Adrenal gland (tissue), 12 donors: ENCODE measurements around the gene IL33. TPM values are rescaled to one million over a fixed set of nuclear protein-coding genes. Genes with fewer than 3 reads are reported as not detected.

Experiments
- DNase-seq, 7 donors: peaks; one replicate each; pipeline ENCODE4 v3.0.0-alpha.2; 2019 to 2020
- H3K27ac ChIP-seq, 5 donors: fragments of 200-600 bp; sonication (generic) in 4 of 5; 1 replicate in 3 of 5; 2 replicates in 2 of 5; pipeline versions ENCODE4 v1.5.1 to v1.8.0; 2016 to 2020; ENCODE audit warnings: mild to moderate bottlenecking in 1 of 5
- H3K27me3 ChIP-seq: fragments of 200-600 bp; 2 replicates; pipeline ENCODE4 v1.8.0; 2021
- H3K36me3 ChIP-seq, 2 donors: fragments of 200-600 bp; replicated peaks in 1 of 2; 1 replicate in 1 of 2; 2 replicates in 1 of 2; pipeline versions ENCODE4 v1.5.1 to v1.8.0; 2018 to 2022
- H3K4me1 ChIP-seq, 2 donors: fragments of 200-600 bp; replicated peaks in 1 of 2; 1 replicate in 1 of 2; 2 replicates in 1 of 2; pipeline versions ENCODE4 v1.5.1 to v1.8.0; 2018 to 2021
- H3K4me3 ChIP-seq, 4 donors: fragments of 200-600 bp; sonication (generic) in 3 of 4; one replicate each; pipeline ENCODE4 v1.5.1; 2016 to 2018
- H3K9me3 ChIP-seq, 3 donors: fragments of 200-600 bp; sonication (generic) in 1 of 3; replicated peaks in 1 of 3; 1 replicate in 2 of 3; 2 replicates in 1 of 3; pipeline versions ENCODE4 v1.5.1 to v1.8.0; 2016 to 2021
- POLR2A ChIP-seq, 2 donors: fragments of 450-650 bp; IDR thresholded peaks; one replicate each; pipeline ENCODE4 v1.6.1; 2017; ENCODE audit warnings: antibody characterized with exemption in 2 of 2, mild to moderate bottlenecking in 2 of 2, moderate library complexity in 1 of 2
- WGBS, 4 donors: extraction: QIAGEN DNeasy Blood & Tissue Kit in 2 of 4; methylation state at CpG; one replicate each; pipeline versions ENCODE4 v1.1.5 to v1.1.7; 2013 to 2017; 5-methylcytosine and 5-hydroxymethylcytosine counted together
- intact Hi-C, 2 donors: fragments of 100-400 bp; cut with DNase I; formaldehyde crosslinking; loops; one replicate each; pipeline versions ENCODE4 v1.14.1 to v1.15.0; 2022 to 2023
- polyA plus RNA-seq, 3 donors: library from polyadenylated mRNA; stranded (reverse); fragments of 200-250 nt in 2 of 3; fragments of 350-450 nt in 1 of 3; fragmentation: Illumina TruSeq in 1 of 3; extraction: RNeasy Lipid Tissue Mini Kit (QIAGEN cat#74804) in 1 of 3; gene quantifications; one replicate each; pipeline ENCODE4 v1.2.3, GENCODE V29; 2013 to 2014
- total RNA-seq, 9 donors: library from RNA; depleted of rRNA in 4 of 9; stranded (reverse); fragments of >200 nt in 4 of 9; fragments of 120-200 nt in 1 of 9; fragmentation: NEBNext Ultra II Directional in 1 of 9; extraction: Animal tissue kit (Norgen Biotek cat#: 25700) in 1 of 9; gene quantifications; one replicate each; pipeline versions ENCODE4 v1.1.0 to v1.2.4, GENCODE V29; 2013 to 2023
- TF ChIP-seq, protein P1 (sequence below), 6 experiments: fragments of 450-650 bp in 4 of 6; fragments of 200-600 bp in 2 of 6; sonication (generic) in 1 of 6; IDR thresholded peaks; 1 replicate in 5 of 6; 2 replicates in 1 of 6; pipeline versions ENCODE4 v1.5.1 to v1.8.0; 2016 to 2021; ENCODE audit warnings: antibody characterized with exemption in 6 of 6, mild to moderate bottlenecking in 2 of 6, moderate library complexity in 1 of 6
- donor health status: healthy with polysubstance abuse.
- donor health status: Bipolar disorder and iron deficiency.
- donor health status: DM: yes; HTN: yes; CAD: no.
- donor health status: DM: no; HTN: no; CAD: no.
- donor health status: DM: no; HTN: no; CAD: no.
- donor health status: DM: yes; HTN: yes; CAD: no.

The IL33 gene
- total and polyA plus RNA-seq, 12 donors, result 8.2 to 54.3 (median 22.2) TPM

DNA sequence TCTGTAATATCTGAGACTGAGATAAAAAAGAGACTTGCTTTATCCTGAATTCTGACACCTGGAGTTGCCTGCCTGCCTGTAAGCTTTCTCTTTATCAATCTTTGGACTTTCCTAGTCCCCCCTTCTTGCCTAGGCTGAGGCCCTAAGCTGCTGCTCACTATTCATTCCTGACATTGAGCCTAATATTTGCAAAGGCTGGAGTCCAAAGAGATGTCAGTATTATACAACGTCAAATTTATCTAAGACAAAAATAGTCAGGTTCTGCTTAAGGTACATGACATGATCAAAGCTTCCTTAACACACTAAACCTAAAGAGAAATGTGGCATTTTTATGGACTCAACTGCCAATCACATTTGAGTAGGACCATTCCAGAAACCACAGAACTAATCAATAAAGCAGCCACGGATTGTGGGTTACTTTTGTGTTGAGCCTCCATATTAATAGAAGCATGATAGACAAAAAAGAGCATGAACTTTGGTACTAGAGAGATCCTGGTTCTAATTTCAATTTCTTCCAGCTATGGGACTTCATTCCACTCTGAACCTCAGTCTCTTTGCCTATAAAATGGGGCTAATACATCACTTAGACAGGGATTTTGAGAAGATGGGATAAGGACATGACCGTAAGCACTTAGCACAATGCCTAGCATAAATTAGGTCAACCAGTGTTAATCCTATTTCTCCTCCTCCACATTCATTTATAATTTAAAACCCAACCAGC, 56.1 kb downstream of the IL33 start:
- no peaks in the 10 kb centered on the region for H3K27me3 ChIP-seq
- H3K4me3 ChIP-seq, result no peak overlapping the region
- TF ChIP-seq, protein P1, sequence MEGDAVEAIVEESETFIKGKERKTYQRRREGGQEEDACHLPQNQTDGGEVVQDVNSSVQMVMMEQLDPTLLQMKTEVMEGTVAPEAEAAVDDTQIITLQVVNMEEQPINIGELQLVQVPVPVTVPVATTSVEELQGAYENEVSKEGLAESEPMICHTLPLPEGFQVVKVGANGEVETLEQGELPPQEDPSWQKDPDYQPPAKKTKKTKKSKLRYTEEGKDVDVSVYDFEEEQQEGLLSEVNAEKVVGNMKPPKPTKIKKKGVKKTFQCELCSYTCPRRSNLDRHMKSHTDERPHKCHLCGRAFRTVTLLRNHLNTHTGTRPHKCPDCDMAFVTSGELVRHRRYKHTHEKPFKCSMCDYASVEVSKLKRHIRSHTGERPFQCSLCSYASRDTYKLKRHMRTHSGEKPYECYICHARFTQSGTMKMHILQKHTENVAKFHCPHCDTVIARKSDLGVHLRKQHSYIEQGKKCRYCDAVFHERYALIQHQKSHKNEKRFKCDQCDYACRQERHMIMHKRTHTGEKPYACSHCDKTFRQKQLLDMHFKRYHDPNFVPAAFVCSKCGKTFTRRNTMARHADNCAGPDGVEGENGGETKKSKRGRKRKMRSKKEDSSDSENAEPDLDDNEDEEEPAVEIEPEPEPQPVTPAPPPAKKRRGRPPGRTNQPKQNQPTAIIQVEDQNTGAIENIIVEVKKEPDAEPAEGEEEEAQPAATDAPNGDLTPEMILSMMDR (IDR thresholded peaks at IDR 0.05), result no peak
- TF ChIP-seq POLR2A (IDR thresholded peaks at IDR 0.05), result no peak
- WGBS, 4 donors, result 55 to 68% (median 61%) methylated on average over 3 of the region's 3 CpGs
- H3K27ac ChIP-seq, result no peak overlapping the region
- no peaks in the 10 kb centered on the region for H3K36me3 ChIP-seq
- H3K9me3 ChIP-seq, result no peaks in the 10 kb centered on the region
- no peak for DNase-seq
- intact Hi-C loops, result no loop called here
- no peaks in the 10 kb centered on the region for H3K4me1 ChIP-seq

DNA sequence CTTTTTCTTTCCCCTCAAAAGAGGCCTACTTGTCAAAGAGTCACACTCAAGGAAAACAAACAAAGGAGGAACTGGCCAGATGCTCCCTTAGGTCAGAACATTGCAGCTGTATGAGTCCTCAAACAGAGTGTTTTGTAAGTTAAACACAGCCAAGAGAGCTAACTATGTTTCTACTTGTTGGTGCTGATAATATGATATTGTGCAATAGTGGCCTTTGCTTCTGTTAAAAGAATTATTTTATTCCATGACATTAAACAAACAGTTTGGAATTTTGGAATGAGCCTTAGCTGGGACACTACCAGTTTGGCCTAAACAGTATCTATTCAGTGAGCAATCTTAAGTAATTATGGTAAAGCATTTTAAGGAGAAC, 56.6 kb downstream of the IL33 start:
- Histone ChIP-seq H3K27ac (no peak overlapping the region), H3K36me3 (no peaks in the 10 kb centered on the region), H3K4me3 (no peak overlapping the region), H3K27me3 (no peaks in the 10 kb centered on the region), H3K9me3 (no peaks in the 10 kb centered on the region), H3K4me1 (no peaks in the 10 kb centered on the region)
- intact Hi-C loops, result no loop called here
- peak in 2 of 7 donors; percentile 21 to 41 for DNase-seq
- TF ChIP-seq, protein P1 (IDR thresholded peaks at IDR 0.05), result no peak
- TF ChIP-seq POLR2A (IDR thresholded peaks at IDR 0.05), result no peak

DNA sequence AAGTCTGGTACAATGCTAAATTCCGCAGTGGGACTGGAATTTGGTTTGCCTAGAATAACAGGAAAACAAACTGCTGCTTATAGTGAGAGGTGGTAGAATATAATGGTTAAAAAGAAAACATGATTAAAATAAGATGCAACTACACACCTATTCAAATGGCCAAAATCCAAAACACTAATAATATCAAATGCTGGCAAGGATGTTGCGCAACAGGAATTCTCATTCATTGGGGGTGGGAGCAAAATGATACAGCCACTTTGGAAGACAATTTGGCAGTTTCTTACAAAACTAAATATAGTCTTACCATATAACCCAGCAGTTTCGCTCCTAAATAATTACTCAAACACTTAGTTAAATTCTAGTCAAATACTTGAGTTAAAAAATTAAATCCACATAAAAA, 61.8 kb downstream of the IL33 start:
- no peaks in the 10 kb centered on the region for H3K4me1 ChIP-seq
- no peak for TF ChIP-seq POLR2A (IDR thresholded peaks at IDR 0.05)
- TF ChIP-seq, protein P1 (IDR thresholded peaks at IDR 0.05), result no peak
- H3K4me3 ChIP-seq, result no peak overlapping the region
- H3K36me3 ChIP-seq, result no peaks in the 10 kb centered on the region
- no peaks in the 10 kb centered on the region for H3K27me3 ChIP-seq
- DNase-seq, result no peak
- no peaks in the 10 kb centered on the region for H3K9me3 ChIP-seq
- WGBS, 4 donors, result 61 to 75% (median 65%) methylated on average over 3 of the region's 3 CpGs
- intact Hi-C loops, result no loop called here
- H3K27ac ChIP-seq, result no peak overlapping the region

DNA sequence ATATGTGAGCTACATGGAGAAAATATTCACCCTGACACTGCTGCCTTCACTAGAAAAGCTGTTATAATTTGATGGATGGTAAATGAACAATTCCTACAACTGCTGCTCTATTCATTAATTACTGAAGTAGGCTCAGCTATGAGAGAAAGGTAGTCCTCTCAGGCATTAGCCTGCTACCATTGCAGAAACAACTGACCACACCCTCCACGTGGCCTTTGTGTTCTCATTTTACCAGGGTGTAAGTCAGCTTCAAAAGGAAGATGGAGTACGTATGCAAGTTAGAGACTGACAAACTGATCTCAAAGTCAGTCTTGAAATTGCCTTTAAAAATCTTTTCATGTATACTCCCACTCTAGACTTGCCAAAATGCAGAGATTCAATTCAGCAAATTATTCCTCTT, 86.3 kb downstream of the IL33 start:
- TF ChIP-seq, protein P1 (IDR thresholded peaks at IDR 0.05), result no peak
- TF ChIP-seq POLR2A (IDR thresholded peaks at IDR 0.05), result no peak
- Histone ChIP-seq H3K27ac (no peak overlapping the region), H3K9me3 (no peaks in the 10 kb centered on the region), H3K4me3 (no peak overlapping the region), H3K36me3 (no peaks in the 10 kb centered on the region), H3K4me1 (no peaks in the 10 kb centered on the region), H3K27me3 (no peaks in the 10 kb centered on the region)
- no peak for DNase-seq
- 23 to 53% (median 29%) methylated on average over 2 of the region's 2 CpGs for WGBS, 4 donors
- intact Hi-C loops, result loop anchor here (10.0 kb wide), 2 partner anchors 107 to 417 kb away; no protein-coding TSS in a partner anchor
